Measurements from ENCODE around the gene FRYL.

DNA sequence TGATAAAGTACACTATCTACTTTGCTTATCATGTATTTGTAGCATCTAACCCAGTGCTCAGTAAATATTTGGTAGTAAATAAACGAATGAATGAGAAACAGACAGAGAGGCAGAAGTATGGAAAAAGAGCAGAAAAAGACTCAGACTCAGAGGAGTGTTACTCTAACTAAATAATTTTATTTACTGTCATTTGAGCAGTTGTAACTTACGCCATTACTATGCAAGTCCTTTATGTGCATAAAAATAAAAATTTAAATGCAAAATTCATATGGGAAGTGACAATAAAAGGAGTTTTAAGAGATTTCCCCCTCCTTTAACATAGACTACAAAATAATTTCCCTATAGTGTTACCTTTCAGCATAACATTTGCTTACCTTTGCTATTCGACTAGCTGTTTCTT, 240.5 kb downstream of the FRYL start:
- TF ChIP-seq, protein P1, sequence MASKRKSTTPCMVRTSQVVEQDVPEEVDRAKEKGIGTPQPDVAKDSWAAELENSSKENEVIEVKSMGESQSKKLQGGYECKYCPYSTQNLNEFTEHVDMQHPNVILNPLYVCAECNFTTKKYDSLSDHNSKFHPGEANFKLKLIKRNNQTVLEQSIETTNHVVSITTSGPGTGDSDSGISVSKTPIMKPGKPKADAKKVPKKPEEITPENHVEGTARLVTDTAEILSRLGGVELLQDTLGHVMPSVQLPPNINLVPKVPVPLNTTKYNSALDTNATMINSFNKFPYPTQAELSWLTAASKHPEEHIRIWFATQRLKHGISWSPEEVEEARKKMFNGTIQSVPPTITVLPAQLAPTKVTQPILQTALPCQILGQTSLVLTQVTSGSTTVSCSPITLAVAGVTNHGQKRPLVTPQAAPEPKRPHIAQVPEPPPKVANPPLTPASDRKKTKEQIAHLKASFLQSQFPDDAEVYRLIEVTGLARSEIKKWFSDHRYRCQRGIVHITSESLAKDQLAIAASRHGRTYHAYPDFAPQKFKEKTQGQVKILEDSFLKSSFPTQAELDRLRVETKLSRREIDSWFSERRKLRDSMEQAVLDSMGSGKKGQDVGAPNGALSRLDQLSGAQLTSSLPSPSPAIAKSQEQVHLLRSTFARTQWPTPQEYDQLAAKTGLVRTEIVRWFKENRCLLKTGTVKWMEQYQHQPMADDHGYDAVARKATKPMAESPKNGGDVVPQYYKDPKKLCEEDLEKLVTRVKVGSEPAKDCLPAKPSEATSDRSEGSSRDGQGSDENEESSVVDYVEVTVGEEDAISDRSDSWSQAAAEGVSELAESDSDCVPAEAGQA (IDR thresholded peaks at IDR 0.05; ENCODE audit: low read depth): no peak
- TF ChIP-seq, protein P1 (CRISPR knock-in tag; IDR thresholded peaks at IDR 0.05; ENCODE audit: borderline replicate concordance): no peak
- TF ChIP-seq ZNF138 (CRISPR knock-in tag; IDR thresholded peaks at IDR 0.05; ENCODE audit: low read depth): no peak
- no peak for TF ChIP-seq SP1 (IDR thresholded peaks at IDR 0.05)
- no peak for TF ChIP-seq SP1 (CRISPR knock-in tag; IDR thresholded peaks at IDR 0.05)

All from HepG2 (cell line).